Endothelial cell of umbilical vein (primary cell): ENCODE measurements around the gene GNAQ.

Experiments
- EZH2 ChIP-seq: IDR thresholded peaks from 2 replicates; pipeline ENCODE4 v1.6.1; 2012; ENCODE audit warnings: borderline replicate concordance, low read depth, mild to moderate bottlenecking, moderate library complexity, low read length, inconsistent platforms; ENCODE audit not compliant: severe bottlenecking
- FOS ChIP-seq: IDR thresholded peaks from 2 replicates; pipeline ENCODE4 v1.6.1; 2011; ENCODE audit warnings: mild to moderate bottlenecking, low read length, moderate library complexity, borderline replicate concordance; ENCODE audit not compliant: insufficient read depth
- GATA2 ChIP-seq: IDR thresholded peaks from 2 replicates; pipeline ENCODE4 v1.7.0; 2011; ENCODE audit warnings: low read depth, mild to moderate bottlenecking, moderate library complexity, mixed read lengths, low read length; ENCODE audit not compliant: insufficient read length, insufficient read depth
- JUN ChIP-seq: IDR thresholded peaks from 2 replicates; pipeline ENCODE4 v1.6.1; 2011; ENCODE audit warnings: borderline replicate concordance, low read depth; ENCODE audit not compliant: insufficient read length, insufficient read depth
- MYC ChIP-seq: IDR thresholded peaks from one replicate; pipeline ENCODE4 v1.6.1; 2011; ENCODE audit warnings: mild to moderate bottlenecking, low read depth, low read length
- POLR2A ChIP-seq: IDR thresholded peaks from 2 replicates; pipeline ENCODE4 v1.6.1; 2012; ENCODE audit warnings: low read depth, mild to moderate bottlenecking, control low read depth, low read length
- POLR2AphosphoS5 ChIP-seq: IDR thresholded peaks from 2 replicates; pipeline ENCODE4 v1.6.1; 2012; ENCODE audit warnings: low read depth, mild to moderate bottlenecking, control low read depth, low read length, moderate library complexity; ENCODE audit not compliant: insufficient read depth
- TF ChIP-seq, protein P1 (sequence below), 2 donors: IDR thresholded peaks; 1 replicate in 1 of 2; 2 replicates in 1 of 2; pipeline ENCODE4 v1.5.1; 2011; ENCODE audit warnings: low read length in 2 of 2, mild to moderate bottlenecking in 2 of 2, moderate library complexity in 2 of 2, control low read depth in 1 of 2, inconsistent platforms in 1 of 2, low read depth in 1 of 2; ENCODE audit not compliant: insufficient read depth in 1 of 2; ENCODE audit errors: extremely low read depth in 1 of 2
- TF ChIP-seq, protein P2 (sequence below): IDR thresholded peaks from 2 replicates; pipeline ENCODE4 v1.6.1; 2011; ENCODE audit not compliant: insufficient read depth, insufficient read length

DNA sequence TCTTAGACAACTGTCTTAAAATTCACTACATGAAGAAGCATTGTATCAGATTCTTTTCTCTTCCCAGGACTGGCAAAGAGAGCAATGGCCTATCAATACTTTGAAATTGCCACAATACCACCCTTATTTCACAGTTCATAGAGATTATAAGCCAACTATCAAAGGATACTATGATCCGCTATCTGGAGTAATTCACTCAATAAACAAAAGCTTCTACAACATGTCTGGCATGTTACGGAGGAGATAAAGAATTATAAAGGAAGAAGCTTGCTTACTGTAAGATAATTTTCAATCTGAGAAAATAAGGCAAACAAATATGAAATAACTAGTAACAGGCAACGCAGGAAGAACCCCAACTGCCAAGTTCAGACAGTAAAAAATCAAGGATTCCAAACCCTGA is 114.8 kb downstream of the GNAQ start:
- TF ChIP-seq EZH2 (no peak), POLR2A (no peak), GATA2 (no peak), POLR2AphosphoS5 (no peak), FOS (no peak), MYC (no peak), JUN (no peak)
- TF ChIP-seq, protein P1, sequence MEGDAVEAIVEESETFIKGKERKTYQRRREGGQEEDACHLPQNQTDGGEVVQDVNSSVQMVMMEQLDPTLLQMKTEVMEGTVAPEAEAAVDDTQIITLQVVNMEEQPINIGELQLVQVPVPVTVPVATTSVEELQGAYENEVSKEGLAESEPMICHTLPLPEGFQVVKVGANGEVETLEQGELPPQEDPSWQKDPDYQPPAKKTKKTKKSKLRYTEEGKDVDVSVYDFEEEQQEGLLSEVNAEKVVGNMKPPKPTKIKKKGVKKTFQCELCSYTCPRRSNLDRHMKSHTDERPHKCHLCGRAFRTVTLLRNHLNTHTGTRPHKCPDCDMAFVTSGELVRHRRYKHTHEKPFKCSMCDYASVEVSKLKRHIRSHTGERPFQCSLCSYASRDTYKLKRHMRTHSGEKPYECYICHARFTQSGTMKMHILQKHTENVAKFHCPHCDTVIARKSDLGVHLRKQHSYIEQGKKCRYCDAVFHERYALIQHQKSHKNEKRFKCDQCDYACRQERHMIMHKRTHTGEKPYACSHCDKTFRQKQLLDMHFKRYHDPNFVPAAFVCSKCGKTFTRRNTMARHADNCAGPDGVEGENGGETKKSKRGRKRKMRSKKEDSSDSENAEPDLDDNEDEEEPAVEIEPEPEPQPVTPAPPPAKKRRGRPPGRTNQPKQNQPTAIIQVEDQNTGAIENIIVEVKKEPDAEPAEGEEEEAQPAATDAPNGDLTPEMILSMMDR (IDR thresholded peaks at IDR 0.05; ENCODE audit: extremely low read depth in 1 of 2, insufficient read depth in 1 of 2, low read depth in 1 of 2, low read length in 2 of 2), result no peak
- TF ChIP-seq, protein P2, sequence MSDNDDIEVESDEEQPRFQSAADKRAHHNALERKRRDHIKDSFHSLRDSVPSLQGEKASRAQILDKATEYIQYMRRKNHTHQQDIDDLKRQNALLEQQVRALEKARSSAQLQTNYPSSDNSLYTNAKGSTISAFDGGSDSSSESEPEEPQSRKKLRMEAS, result no peak
